G401 (cell line): ENCODE data around the gene CCSER1. TPM values are rescaled to one million over a fixed set of nuclear protein-coding genes. Genes with fewer than 3 reads are reported as not detected.
"Not testable (repeated sequence)": the region's sequence is repeated elsewhere in the genome, so short reads cannot be mapped to it uniquely, and the experiment has no call there.

Experiments used
- DNase-seq: peaks from one replicate; pipeline ENCODE4 v3.0.0-alpha.2; 2015; ENCODE audit warnings: low spot score
- in situ Hi-C: cut with HindIII; loops from 2 replicates; pipeline ENCODE4 v1.10.0; 2016; ENCODE audit warnings: low sequenced_read_pairs, mixed read lengths
- total RNA-seq: library from RNA; depleted of rRNA; stranded (reverse); fragments of >200 nt; shearing (Covaris generic); gene quantifications from 2 replicates; pipeline ENCODE4 v1.2.3, GENCODE V29; 2014

Gene CCSER1
- total RNA-seq, 1 experiment from 2014 or later: 16.9 TPM

- in situ Hi-C loops: no loop called here
Observed at GRCh38 chr4:90586799-90587198, 459.6 kb downstream of the CCSER1 start.

GRCh38 chr4:90597927-90598326 lies 470.7 kb downstream of the CCSER1 start:
- in situ Hi-C loops: no loop called here
- no peak for DNase-seq

More at GRCh38 chr4:90586799-90587198, 459.6 kb downstream of the CCSER1 start:
- DNase-seq: no peak

DNA sequence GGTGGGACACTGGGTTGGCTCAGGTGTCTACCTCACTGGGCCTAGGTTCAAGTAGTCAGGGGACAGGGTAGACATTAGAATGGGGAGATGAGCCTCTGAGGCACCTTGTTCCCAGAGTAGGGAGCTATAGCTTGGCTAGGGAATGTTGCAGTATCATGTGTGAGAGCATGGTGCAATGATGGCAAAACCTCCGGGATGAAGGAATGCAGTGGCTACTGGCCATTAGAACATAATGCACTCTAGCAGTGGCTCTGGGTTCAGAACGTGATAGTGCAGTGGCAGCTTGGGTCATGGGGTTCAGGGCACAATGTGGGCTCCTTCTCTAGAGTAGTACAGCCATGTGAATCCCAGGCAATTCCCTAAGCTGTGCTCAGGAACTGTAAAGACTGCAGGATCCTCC lies 471.5 kb downstream of the CCSER1 start:
- in situ Hi-C loops: no loop called here
- no peak for DNase-seq

DNA sequence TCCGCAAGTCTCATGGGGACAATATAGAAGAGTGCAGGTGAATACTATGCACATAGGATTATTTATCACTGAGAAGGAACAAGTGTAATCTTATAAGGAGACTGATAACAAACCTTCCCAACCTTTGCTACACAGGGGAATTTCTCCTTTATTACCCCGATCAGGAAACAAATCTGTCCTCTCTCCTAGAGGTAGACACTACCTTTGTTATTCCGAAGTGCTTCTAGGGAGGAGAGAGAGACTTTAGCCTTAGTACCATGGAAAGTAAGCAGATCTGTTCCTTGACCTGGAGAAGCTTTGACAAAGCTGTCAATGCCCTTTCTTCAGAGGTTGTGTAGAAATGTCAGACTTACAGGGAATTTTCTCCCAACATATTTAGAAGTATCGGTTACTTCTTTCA lies 475.5 kb downstream of the CCSER1 start:
- no peak for DNase-seq
- in situ Hi-C loops: no loop called here

GRCh38 chr4:90603540-90603939 lies 476.3 kb downstream of the CCSER1 start:
- in situ Hi-C loops: no loop called here
- DNase-seq: no peak

GRCh38 chr4:90606781-90607180 lies 479.6 kb downstream of the CCSER1 start:
- DNase-seq: no peak
- in situ Hi-C loops: no loop called here

DNA sequence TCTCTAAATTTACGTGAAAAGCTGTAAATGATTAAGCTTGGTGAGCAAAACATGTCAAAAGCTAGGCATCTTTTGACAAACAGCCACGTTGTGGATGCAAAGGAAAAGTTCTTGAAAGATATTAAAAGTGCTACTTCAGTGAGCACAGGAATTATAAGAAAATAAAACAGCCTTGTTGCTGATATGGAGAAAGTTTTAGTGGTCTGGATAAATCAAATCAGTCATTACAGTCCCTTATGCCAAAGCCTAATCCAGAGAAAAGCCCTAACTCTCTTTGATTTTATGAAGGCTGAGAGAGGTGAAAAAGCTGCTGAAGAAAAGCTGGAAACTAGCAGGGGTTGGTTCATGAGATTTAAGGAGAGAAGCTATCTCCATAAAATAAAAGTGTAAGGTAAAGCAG lies 487.2 kb downstream of the CCSER1 start:
- in situ Hi-C loops: no loop called here
- DNase-seq: no peak

- in situ Hi-C loops: no loop called here
- no peak for DNase-seq
Observed at GRCh38 chr4:90621080-90621479, 493.9 kb downstream of the CCSER1 start.

DNA sequence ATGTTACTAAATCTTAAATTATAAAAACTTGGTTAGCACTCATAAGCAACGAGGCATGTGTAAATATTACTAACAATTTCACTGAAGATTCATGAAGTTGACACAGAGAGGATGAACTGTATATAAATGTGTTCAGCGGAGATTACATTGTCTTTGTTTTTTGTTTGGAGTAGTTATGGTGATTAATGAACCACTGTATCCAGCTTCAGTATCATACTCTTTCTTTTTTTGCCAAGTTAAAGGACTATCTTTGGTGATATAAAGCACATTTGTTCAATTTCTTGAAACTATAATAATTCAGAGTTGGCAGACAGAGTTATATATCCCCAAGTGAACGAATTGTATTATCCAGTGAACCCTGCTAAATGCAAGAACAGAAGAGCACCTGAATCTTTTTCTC lies 497.6 kb downstream of the CCSER1 start:
- no peak for DNase-seq
- in situ Hi-C loops: no loop called here

DNA sequence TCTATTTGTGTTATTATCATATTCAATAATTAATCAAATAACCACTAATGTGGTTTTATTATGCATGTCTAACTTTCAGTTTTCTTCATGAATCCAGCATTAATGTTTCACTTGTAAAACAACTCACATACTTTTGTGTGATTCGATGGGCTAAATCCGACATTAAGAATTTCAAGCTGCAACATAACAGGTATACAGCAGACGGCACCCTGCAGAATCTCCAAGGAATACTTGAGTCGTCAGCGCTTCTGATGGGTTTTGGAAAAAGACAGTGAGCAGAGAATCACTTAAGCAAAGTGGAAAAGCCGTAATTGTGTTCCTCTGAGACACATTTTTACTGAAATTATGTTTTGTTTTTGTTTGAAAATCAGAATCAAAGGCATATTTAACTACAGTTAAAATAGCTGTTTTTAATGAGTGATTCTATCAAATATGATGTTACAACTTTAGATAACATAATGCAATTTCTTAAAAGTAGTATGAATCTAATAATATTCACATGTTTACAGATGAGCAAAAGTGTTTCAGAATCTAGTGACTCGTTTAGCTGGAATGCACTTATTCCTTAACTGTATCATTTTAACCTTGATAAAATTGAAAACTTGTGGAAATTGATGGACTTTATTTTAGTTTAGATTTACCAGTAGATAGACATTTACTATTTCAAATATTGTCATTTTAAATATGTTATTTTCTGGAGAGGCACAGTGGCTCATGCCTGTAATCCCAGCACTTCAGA lies 514.8 kb downstream of the CCSER1 start:
- in situ Hi-C loops: no loop called here

DNA sequence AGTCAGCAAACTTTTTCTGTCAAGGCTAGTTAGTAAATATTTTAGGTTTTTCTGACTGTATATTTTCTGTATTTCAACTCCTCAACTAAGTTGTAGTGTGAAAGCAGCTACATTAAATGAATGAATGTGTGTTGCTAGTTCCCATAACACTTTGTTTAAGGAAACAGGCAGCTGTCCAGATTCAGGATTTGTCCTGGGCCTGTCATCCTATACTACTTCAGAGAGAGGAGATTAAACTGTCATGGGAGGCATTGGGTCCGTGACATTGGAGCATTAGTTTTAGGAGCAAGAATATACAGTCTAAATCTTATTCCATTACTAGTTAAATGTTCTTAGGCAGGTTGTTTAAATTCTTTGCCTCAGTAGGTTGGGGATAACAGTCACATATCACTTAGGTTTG lies 516.0 kb downstream of the CCSER1 start:
- no peak for DNase-seq
- in situ Hi-C loops: no loop called here

More for the DNA sequence above, 514.8 kb downstream of the CCSER1 start:
- no peak for DNase-seq

GRCh38 chr4:90648311-90648710 lies 521.1 kb downstream of the CCSER1 start:
- in situ Hi-C loops: no loop called here
- DNase-seq: no peak

DNA sequence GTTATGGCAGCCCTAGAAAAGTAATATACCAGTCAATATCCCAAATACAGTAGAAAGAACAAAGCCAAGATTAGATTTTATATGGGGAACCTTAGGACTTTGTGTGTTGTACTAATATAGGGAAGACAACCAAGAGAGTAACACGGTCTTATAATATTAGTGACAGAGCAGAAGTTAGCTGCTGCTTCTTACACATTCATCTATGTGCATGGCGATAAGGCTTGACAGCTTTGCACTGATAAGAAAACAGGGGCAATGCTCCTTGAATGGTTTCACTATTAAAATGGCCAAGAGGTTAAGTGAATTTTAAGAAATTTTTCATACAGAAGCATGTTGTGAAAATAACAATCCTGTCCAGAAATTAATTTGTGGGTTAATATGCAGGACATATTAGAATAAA lies 521.6 kb downstream of the CCSER1 start:
- no peak for DNase-seq
- in situ Hi-C loops: no loop called here

DNA sequence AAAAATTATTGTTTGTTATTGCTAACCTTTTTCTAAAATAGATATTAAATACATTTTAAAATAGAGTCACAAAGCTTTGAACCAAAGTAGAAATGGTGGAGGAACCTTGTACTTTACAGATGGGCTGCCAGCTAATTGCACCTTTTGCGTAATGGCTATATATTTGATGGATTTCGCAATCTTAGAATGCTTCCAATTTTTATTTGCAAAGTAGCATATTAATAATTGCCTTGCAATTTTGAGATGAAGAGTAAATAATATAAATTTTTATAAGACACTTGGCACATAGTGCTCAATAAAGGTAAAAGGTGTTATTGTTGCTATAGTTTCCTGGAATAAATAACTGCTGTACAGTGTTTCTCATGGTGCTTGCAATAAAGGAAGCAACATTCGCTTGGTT lies 533.5 kb downstream of the CCSER1 start:
- no peak for DNase-seq
- in situ Hi-C loops: no loop called here

- in situ Hi-C loops: no loop called here
- no peak for DNase-seq
Observed at GRCh38 chr4:90670183-90670582, 543.0 kb downstream of the CCSER1 start.

DNA sequence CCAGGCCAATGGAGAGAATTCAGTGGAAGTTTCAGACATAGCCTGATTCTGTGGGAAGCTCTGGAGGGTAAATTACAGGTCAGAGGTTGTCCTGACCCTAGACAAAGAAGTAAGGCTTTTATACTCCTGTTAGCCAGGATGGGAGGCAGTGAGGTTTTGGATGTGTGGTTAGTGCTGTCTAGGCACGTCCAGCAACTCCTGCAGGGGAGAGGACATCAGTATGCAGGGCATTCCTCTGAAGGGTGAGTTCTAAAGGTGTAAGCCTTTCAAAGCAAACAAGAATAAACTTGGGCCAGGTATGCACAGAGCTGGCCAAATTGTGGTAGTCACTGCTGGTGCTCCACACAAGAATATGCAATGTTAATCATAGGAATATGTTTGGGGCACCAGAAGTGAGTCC lies 562.5 kb downstream of the CCSER1 start:
- in situ Hi-C loops: no loop called here
- no peak for DNase-seq

DNA sequence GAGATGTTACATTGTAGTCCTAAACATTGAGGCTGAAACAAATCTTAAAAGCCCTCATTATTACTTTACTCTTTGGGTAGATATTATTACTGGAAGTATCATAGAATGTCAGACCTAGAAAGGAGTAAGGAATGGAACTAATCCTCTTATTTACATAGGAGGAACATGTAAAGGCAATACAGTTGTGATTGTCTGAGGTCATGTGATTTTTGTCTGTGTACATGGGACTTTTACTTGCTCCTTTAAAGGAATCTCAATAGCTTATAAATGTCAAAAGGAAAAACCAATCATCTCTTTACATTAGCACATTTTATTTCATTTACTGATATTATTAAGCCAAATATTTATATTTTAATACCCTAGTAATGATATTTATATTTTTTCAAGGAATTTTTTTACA lies 568.2 kb downstream of the CCSER1 start:
- in situ Hi-C loops: no loop called here
- DNase-seq: no peak

DNA sequence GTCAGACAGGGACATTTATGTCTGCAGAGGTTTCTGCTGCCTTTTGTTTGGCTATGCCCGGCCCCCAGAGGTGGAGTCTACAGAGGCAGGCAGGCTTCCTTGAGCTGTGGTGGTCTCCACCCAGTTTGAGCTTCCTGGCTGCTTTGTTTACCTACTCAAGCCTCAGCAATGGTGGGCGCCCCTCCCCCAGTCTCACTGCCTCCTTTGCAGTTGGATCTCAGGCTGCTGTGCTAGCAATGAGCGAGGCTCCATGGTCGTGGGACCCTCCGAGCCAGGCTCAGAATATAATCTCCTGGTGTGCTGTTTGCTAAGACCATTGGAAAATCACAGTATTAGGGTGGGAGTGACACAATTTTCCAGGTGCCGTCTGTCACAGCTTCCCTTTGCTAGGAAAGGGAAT lies 578.3 kb downstream of the CCSER1 start:
- DNase-seq, in situ Hi-C loops: not testable (repeated sequence)

DNA sequence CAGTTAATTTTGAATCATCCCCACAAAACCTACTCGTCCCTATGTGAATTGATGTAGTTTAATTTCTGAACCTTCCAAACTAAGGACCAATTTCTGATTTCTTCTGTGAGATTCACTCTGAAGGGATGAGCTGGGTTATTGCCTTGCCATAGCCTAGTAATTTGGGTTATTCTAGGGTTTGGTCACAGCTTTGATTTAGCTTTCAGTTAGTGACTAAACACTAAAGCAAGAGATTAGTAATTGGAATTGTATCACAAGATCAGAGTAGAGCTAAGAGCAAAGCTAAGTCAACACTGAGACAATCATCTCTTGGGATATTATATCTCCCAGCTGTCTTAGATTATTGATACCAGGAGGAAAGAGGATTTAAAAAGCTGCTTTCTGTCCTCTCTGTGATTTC lies 588.0 kb downstream of the CCSER1 start:
- in situ Hi-C loops: no loop called here
- no peak for DNase-seq

DNA sequence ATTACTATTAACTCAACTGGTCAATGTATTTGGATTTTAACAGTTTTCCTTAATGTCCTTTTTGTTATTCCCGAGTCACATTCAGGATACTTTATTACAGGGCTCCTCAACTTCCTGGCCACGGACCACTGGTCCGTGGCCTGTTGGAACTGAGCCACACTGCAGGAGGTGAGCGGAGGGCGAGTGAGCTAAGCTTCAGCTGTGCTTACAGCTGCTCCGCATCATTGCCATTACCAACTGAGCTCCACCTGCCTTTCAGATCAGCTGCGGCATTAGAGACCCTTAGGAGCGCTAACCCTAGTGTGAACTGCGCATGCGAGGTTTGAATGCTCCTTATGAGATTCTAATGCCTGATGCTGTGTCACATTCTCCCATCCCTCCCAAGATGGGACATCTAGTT lies 591.7 kb downstream of the CCSER1 start:
- DNase-seq: no peak
- in situ Hi-C loops: no loop called here

DNA sequence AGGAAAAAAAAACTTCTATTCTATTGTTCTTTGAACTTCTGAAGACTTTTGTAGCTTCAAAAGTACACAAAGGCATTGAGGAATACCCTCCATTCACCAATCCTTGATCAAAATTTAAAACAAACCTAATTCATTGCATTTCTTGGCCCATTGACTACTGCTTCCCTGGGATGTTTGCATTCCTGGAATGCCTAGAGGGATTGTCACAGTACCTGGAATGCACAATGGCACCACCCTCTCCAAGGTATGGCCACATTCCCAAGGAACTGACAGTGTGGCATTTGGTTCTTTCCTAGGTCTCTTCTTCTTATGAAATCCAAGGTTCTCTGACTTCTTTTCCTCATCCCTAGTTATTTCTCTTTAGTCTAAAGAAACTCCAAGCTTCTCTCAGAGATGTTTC lies 600.7 kb downstream of the CCSER1 start:
- DNase-seq: no peak
- in situ Hi-C loops: no loop called here
